ENCODE data around the gene ATP1B4.
"Not testable (repeated sequence)": the region's sequence is repeated elsewhere in the genome, so short reads cannot be mapped to it uniquely, and the experiment has no call there.

The ATP1B4 gene

GRCh38 chrX:120332394-120332793 is 29.5 kb upstream of the ATP1B4 start:
- DNase-seq (ENCODE audit: insufficient read length, low spot score): no peak
- no peak for TF ChIP-seq CTCF (IDR thresholded peaks at IDR 0.05; ENCODE audit: insufficient read depth, missing control alignments)
- no peak for FAIRE-seq

DNA sequence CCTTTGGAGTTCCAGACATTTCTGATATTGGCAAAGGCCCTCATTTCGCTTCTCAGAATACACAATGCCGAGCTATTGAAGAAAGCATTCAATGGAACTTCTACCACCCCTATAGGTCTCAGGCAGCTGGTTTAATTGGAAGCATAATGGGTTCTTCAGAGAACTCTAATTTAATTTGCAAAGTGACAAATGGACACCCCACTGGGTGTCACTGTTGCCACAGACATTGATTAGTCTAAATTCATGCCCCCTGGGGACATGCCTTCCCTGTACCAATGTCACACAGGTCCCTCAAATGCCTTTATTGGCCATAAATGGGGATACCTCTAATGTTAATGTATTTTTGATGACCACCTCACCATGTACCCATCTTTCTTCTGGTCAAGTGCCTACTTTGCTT is 27.7 kb upstream of the ATP1B4 start:
- FAIRE-seq: no peak
- TF ChIP-seq CTCF (IDR thresholded peaks at IDR 0.05; ENCODE audit: insufficient read depth, missing control alignments): no peak
- no peak for DNase-seq (ENCODE audit: insufficient read length, low spot score)

DNA sequence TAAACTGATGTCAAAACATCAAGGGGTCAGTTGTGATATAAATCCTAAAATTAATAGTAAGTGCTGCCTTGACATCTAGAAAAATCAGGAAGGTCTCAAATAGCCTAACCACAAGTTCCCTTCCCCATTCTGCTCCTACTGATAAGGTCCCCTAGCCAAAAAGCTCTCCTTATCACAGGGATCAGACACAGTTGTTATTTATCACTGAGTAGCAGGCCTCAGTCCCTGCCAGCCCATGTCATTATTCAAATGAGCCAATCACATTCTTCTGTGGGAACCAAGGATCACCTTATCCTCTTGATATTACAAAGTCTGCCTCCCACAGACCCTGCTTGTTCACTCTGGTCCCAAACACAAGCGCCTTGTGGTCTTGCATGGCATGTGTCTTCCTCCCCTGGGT is 27.3 kb upstream of the ATP1B4 start:
- FAIRE-seq (no peak), DNase-seq (ENCODE audit: insufficient read length, low spot score) (no peak)
- no peak for TF ChIP-seq CTCF (IDR thresholded peaks at IDR 0.05; ENCODE audit: insufficient read depth, missing control alignments)

- no peak for DNase-seq (ENCODE audit: insufficient read length, low spot score)
- no peak for FAIRE-seq
- no peak for TF ChIP-seq CTCF (IDR thresholded peaks at IDR 0.05; ENCODE audit: insufficient read depth, missing control alignments)
Measured at GRCh38 chrX:120335289-120335688, 26.6 kb upstream of the ATP1B4 start.

DNA sequence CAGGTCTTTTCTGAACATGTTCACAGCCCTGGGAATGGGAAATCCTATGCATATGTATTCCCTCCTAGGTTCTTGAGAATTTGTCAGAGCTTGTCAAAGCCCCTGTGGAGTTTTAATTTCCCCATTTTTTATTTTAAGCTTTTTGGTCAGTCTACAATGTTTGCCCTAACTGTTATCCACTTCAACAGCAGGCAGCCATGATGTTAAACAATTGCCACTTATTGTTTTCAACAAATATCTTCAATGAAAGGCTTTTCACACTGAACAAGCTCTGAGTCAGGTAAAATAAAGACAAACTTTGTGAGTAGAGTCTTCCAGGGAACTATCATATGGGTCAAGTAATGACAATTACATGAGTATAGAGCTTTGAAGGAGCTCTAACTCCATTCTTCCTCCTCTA is 25.0 kb upstream of the ATP1B4 start:
- TF ChIP-seq CTCF (IDR thresholded peaks at IDR 0.05; ENCODE audit: insufficient read depth, missing control alignments): no peak
- FAIRE-seq (no peak), DNase-seq (ENCODE audit: insufficient read length, low spot score) (no peak)

DNA sequence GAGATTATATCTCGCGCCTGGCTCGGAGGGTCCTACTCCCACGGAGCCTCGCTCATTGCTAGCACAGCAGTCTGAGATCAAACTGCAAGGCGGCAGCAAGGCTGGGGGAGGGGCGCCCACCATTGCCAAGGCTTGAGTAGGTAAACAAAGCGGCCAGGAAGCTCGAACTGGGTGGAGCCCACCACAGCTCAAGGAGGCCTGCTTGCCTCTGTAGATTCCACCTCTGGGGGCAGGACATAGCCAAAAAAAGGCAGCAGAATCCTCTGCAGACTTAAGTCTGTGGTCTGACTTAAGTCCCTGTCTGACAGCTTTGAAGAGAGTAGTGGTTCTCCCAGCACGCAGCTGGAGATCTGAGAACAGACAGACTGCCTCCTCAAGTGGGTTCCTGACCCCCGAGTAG is 17.3 kb upstream of the ATP1B4 start:
- not testable (repeated sequence) for DNase-seq (ENCODE audit: insufficient read length, low spot score)

DNA sequence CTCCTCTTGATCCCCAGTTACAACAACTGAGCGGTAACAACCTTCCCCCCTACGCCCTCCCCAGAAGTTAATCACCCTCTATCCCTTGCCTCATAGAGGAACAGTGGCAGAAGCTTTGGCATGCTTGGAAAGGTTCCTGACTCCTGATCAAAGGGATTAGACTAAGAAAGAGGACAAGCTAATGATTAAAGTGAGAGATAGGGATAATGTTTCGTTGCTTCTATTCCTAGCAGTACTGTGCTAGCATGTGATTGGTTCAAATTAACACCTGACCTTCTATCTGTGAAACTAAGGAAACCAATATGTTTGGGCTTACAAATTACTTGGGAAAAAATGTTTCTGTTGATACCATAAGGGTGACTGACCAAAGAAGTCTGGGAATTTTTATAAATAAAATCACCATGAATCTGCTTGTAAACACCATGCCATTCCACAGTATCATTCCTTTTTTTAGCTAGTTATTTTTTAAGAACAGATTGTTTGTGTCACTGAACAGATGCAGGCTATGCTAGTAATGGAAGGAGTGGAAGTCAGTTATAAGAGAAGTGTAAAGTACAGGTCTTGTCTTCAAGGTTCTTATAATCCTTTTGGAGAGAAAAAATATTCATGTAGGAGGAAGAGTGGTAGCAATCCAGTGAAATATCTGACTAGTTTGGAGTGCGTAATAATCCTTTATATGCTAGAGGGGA is 11.3 kb upstream of the ATP1B4 start:
- DNase-seq (ENCODE audit: insufficient read length, low spot score): no peak
- peak; percentile 86 for FAIRE-seq
- no peak for TF ChIP-seq CTCF (IDR thresholded peaks at IDR 0.05; ENCODE audit: insufficient read depth, missing control alignments)

More for the DNA sequence above, 17.3 kb upstream of the ATP1B4 start:
- FAIRE-seq: not testable (repeated sequence)

- DNase-seq (ENCODE audit: insufficient read length, low spot score): no peak
- no peak for FAIRE-seq
- no peak for TF ChIP-seq CTCF (IDR thresholded peaks at IDR 0.05; ENCODE audit: insufficient read depth, missing control alignments)
Measured at GRCh38 chrX:120356084-120356483, 5.8 kb upstream of the ATP1B4 start.
